NCI-H345 (cell line): ENCODE results near the gene SPC25.

Experiments
- DNase-seq: peaks from one replicate; lab custom pipeline; 2025; lab: John Stamatoyannopoulos, UW

SPC25 gene

DNA sequence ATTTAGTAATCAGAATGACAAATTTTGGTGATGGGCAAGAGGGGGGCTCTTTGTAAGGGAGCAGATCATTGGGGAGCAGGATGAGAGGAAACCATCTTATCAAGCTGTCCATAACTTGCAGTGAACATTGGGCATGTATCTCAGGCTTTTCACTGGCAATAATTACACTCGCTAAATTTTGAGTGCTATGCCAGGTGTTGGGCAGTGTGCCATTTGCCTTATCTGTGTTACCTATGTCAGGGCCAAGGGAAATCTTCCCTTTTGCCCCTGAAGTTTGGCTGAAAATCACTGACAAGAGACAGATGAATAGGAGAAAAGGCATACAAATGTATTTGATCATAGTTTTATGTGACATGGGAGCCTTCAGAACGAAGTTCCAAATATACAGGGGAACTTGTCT, 48.8 kb downstream of the SPC25 start:
- peak; percentile 35 for DNase-seq

DNA sequence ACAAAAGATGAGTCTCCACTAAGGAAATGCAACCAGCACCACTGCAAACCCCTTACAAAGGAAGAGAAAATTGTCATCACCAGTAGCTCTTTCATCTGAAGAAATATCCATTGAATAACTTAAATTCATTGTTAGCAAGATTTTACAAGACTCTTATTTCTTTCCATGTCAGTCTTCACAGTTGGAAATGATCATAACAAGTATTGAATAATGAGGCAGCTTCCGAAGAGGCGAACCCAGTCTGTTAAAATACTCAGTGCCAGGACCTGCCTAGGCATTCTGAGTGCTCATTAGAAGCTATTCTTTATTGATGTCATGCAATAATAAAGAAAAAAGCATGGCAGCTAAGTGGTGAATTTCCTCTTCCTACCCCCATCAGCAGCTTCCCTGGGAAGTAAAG, 54.3 kb downstream of the SPC25 start:
- no peak for DNase-seq

DNA sequence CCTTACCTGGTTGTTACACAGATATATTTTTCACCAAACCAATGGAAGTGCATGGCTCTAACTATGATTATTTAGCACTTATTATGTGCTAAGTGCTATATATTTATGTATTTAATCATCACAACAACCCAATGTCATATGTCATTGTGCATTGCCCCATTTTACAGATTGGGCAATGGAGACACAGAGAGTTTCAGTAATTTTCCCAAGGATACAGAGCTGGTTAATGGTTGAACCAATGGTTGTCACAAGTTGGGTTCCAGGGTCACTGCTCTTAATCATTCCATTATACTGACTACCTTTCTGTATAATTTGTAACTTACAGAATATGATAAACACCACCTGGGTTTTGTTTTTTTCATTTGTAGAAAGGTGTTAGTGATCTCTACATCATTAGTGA, 58.6 kb downstream of the SPC25 start:
- no peak for DNase-seq

DNA sequence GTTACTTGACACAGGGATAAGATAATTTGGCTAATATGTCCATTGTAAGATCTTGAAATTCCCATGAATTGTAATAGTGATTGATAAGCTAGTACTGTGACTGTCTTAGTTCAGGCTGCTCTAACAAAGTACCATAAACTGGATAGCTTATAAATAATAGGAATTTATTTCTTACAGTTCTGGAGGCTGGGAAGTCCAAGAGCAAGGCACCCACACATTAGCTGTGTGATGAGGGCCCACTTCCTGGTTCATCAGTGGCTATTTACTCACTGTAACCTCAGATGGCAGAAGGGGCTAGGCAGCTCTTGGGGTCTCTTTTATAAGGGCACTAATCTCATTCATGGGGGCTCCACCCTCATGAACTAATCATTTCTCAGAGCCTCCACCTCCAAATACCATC, 59.3 kb downstream of the SPC25 start:
- DNase-seq = no peak

DNA sequence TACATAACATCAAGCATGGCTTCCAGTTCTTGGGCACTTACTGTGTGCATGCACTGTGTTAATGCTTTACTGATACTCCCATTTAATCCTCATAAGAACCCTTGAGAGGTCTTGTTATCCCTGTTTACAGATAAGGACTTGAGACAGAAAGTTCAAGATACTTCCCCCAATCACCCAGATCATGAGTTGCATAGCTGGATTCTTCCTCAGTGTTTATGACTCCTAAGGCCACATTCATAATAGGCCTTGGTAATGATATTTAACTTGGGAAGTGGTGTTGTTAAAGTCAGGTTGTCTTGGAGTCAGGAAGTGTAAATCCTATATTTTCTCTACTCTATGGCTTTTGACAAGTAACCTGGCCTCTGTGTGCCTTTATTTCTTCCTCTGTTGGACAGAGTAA, 65.1 kb downstream of the SPC25 start:
- DNase-seq = no peak

DNA sequence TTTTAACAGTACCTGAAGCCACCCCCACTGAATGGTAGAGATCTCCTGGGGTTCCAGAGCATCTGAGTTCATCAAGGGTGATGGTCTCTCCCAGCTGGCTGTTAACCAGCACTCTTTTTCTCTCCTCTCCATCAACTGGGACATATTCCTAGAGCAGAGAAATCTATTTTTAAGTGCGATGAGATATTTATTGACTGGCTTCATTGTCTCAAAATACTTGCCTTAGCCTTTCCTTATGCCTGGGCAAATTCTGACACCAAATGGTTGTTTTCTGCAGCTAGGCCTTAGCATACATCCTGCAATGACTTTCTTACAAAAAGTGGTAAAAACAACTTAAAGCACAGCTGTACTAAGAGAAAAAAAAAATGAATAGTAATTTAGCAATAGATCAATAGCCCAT, 68.2 kb downstream of the SPC25 start:
- no peak for DNase-seq

DNA sequence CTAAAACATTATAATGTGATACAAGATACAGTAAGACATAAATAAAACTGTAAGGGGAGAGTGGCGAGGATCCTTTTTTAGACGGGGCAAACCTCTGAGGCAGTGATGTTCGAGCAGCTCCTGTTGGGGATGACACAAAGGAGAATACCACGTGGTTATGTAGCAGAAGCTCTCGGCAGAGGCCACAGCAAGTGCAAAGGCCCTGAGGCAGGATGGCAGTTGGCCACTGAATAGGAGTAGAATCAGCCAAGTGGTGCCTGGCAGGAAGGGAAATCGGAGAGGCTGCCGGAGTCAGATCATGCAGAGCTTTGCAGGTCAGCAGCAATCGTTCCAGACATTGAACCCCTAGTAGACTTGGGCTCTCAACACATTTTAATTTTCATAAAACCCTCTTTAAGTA, 68.7 kb downstream of the SPC25 start:
- no peak for DNase-seq
